H4 (cell line): Measurements from ENCODE around the gene HUS1B. TPM values are rescaled to one million over a fixed set of nuclear protein-coding genes. Genes with fewer than 3 reads are reported as not detected.
"Not testable (repeated sequence)": the region's sequence is repeated elsewhere in the genome, so short reads cannot be mapped to it uniquely, and the experiment has no call there.

Experiments
- DNase-seq: peaks from one replicate; pipeline ENCODE4 v3.0.0-alpha.2; 2015; ENCODE audit warnings: low spot score
- total RNA-seq: library from RNA; depleted of rRNA; stranded (reverse); fragments of >200 nt; shearing (Covaris generic); gene quantifications from 2 replicates; pipeline ENCODE4 v1.2.3, GENCODE V29; 2014; rRNA removed

The HUS1B gene
- total RNA-seq, result 2.1 TPM in 1 of 2 replicates, not detected in the other

DNA sequence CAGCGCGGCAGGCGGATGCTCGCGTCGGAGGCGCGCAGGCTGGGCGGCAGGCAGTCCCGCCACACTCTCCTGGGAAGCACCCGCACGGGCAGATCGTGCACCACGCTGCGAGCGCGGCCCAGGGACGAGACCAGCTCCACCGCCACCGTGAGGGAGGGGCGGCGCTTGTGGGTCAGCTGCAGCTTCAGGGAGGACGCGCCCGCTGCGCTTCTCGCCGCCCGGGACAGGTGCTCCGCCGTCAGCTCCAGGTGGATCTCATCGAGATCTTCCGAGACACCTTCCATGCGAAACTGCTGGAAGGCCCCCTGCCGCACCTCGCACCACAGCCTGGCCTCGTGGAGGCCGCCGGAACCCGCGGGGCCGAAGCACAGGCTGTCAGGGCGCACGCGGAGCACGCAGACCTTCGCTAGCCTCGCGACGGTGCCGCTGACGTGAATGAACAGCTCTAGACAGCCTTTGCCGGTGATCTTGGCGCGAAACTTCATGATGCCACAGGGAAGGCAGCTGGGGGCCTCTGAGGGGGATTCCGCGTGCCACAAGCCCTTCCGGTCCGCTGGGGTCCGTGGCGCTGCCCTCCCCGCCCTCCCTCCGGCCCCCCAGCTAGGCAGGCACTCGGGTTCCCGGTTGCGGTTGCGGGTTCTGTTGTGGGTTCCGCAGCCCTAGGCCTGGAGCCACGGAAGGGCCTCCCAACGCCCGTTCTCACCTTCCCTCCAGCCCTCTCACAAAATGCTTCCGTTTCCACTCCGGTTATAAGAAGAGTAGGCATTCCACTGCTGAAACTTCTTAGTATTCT is at the start of gene HUS1B:
HUS1B (minus strand) TSS at position 641 of the 793 bp plus-strand sequence; CDS start at position 485, 156 bp downstream.
- no peak for DNase-seq

DNA sequence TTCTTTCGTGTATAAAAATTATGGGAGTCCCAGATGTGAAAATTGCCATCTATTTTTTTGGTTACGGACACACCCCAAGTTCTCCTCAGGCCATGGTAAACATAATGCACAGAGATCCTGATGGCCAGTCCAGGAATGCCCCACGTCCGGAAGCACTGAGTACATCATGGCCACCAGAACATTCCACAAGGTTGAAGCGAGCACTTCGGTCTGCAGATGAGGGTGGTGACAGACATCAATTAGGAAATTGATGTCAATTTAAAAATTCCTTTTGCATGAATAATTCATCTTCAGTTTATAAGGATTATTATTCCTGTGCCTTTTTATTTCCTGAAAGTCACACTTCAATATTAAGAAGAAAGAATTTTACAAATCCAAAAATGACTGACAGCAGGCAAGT is 49.2 kb upstream of the HUS1B start:
- DNase-seq, result no peak

DNA sequence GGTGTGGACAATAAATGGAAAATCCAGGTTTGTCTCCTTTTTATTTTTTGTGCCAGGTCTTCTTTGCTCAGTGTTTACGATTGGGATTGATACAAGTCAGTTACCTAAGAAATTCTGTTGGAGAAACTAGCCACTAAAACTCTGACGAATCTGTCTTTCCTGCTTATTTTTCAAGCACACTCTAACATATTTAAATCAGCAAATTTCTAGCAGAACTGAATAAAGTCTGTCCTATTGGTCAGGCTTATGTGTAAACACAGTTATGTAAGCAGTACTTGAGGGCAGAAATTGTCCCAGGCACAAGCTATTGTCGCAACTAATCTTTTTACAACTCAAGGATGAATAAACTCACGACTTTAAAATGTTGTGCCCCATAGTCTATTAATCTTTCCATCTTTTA is 48.1 kb upstream of the HUS1B start:
- DNase-seq, result peak; percentile 54

DNA sequence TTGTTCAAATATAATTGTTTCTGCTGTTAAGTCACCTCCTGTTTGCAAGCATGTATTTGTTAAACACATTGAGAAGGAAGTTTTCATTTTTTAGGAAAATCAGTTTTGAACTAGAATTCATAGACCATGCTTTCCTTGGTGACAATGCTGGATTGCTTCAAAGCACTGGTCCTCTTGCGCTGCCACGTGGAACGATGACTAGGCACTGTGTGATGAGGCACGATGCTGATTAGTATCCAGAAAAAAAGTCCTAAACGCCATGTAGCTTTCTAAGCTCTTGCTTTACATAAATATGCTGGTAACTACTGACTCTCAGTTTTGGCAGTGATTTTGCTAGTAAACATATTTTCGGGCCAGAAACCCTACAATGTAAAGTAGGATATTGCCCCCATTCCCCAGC is 47.1 kb upstream of the HUS1B start:
- peak; percentile 65 for DNase-seq

DNA sequence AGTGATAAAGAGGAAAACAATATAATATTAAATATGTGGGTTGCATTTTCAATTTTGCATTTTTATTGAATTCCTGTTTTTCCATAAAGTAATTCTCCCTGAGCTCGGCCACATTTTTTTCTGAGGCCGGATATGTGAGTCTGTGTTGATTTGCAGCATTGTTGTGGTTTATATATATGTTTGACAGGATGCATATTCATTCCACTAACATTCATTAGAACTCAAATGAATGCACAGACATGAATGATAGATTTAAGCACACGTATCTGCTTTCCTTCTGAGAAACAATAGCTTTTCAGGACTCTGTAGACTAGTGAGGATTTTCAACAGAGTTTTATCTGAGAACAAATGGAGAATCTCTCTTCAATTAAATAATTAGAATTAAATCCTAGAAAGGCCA is 46.7 kb upstream of the HUS1B start:
- DNase-seq, result no peak

DNA sequence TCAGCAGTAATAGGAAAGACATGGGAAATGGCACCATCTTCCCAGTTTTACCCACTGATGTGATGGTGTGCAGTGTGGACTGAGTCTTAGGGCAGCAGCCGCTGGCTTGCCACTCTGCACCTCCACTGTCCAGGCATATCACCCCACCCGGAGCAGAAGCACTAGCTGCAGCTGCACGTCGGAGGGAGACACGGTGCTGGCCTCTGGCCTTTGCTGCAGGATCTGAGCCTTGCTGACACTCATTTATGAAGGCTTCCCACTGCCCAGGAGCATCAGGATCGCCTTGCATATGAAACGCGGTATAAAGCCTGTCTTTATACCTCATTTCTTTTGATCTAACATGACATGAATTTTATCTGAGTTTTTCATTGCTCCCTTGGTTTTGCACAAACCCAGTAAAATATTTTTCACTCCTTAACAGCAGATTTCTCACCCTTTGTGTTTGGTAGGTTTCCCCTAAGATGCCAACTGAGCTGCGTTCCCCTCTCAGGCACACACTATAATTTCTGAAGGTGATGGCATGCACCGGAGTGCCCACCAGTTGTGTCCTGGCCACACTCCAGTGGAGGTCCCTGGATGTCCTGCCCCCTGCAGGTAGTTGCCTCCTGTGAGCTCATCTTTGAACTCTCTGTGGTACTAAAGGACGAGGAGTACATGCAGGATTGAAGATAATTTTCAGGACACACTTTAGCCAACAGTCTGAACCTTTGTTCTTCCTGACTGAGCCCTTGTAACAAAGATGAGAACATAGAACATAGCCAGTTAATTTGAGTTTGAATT is 45.0 kb upstream of the HUS1B start:
- no peak for DNase-seq

DNA sequence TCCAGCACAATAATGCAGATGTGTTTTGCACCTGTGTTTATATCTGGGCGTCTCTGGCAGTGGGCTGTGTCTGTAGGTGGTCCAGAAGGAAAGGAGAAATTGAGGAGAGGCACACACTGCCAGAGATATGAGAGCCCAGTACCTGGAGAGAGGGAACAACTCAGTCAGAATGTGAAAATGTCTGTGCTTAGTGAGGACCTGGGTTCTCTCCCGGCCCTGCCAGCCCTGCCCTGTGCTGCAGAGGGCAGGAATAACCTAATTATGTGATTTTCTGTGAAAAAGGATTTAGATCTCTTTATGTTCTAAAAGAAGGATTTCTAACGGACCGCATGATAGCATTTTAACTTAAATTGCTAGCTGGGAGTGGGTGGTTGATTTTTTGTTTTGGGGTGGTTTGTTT is 44.3 kb upstream of the HUS1B start:
- DNase-seq, result no peak

DNA sequence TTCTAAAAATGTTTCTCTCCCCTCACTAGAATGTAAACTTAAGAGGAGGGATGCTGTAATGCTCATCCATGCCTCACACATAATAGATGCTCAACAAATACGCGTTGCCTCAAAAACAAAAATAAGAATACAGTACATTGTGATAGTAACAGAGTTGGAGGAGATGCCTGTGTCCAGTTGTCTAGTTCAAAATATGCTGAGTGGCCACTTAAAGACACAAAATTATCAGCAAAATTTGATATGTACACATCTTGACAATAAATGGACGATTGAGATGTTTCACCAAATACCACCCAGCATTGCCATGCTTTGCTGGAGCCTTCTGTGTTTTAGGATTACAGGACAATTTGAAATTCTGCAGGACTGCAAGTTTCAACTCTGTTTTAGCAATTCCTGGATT is 43.6 kb upstream of the HUS1B start:
- no peak for DNase-seq

DNA sequence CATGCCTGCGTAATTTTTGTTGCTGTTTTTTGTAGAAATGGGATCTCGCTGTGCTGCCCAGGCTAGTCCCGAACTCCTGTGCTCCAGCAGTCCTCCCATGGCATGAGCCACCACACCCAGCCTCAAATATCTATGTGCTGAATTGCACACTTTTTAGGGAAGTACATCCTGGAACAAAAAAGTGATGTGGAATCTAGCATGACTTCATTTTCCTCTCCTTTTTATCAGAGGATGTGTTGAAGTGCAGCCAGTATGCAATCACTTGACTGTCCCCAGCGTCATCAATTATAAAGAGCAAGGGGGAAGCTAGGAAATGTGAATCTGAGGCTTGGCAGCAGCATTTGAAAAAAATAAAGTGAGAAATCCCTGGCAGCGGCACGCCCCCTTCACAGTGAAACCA is 42.4 kb upstream of the HUS1B start:
- DNase-seq, result no peak

DNA sequence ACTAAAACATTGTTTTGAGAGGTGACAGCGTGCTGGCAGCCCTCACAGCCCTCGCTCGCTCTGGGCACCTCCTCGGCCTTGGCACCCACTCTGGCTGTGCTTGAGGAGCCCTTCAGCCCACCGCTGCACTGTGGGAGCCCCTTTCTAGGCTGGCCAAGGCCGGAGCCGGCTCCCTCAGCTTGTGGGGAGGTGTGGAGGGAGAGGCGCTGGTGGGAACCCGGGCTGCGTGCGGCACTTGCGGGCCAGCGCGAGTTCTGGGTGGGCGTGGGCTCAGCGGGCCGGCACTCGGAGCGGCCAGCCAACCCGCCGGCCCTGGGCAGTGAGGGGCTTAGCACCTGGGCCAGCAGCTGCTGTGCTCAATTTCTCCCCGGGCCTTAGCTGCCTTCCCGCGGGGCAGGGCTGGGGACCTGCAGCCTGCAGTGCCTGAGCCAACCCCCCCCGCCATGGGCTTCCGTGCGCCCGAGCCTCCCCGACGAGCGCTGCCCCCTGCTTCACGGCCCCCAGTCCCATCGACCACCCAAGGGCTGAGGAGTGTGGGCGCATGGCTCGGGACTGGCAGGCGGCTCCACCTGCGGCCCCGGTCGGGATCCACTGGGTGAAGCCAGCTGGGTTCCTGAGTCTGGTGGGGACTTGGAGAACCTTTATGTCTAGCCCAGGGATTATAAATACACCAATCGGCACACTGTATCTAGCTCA is 37.7 kb upstream of the HUS1B start:
- not testable (repeated sequence) for DNase-seq

DNA sequence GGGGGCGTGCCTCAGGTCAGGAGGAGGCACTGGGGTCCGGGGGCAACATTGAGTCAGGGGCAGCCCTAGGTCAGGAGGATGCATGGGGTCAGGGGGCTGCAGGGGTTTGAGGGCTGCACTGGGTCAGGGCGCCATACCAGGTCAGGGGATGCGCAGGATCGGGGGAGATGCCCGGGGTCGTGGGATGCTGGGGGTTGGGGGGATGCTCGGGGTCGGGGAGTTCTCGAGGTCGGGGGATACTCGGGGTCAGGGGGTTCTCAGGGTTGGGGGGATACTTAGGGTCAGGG is 36.8 kb upstream of the HUS1B start:
- DNase-seq, result no peak

DNA sequence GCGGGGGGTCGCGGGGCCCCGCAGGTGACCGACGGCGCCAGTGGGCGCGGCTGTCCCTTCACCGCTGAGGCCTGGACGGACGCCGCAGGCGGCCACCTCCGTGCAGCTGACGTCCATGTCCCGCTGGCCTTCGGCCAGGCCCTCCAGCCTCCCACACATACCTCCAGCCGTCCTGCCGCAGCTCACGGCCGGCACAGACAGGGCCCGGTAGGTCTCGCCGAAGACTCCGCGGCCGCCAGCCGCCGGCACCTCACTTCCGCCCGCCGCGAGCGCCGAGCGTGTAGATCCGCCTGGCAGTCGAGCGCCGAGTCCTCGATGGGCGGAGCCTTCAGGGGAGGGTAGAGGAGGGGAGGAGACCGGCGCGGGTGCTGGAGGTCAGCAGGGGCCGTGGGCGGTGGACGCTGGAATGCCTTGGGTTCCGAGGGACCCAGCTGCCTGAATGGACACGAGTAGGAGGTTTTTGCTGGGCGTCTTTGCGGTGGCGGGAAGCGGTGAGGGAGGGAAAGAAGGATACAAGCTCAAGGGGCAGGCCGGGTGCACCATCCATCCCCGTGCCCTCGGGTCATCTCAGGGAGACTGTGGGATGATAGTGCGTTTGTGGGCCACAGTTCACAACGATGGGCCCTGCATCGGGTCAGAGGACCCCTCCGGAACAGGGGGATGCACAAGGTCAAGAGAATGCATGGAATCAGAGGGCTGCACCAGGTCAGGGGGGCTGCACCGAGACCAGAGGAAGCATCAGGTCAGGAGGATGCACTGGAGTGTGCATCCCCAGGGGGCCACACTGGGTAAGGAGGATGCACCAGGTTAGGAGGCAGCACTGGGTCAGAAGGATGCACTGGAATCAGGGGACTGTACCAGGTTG is 36.2 kb upstream of the HUS1B start, which contains the start of gene EXOC2:
EXOC2 (minus strand) TSS at position 282 of the 865 bp plus-strand sequence. CDS start 55,321 bp downstream, outside the sequence.
- peak; percentile 84 for DNase-seq

DNA sequence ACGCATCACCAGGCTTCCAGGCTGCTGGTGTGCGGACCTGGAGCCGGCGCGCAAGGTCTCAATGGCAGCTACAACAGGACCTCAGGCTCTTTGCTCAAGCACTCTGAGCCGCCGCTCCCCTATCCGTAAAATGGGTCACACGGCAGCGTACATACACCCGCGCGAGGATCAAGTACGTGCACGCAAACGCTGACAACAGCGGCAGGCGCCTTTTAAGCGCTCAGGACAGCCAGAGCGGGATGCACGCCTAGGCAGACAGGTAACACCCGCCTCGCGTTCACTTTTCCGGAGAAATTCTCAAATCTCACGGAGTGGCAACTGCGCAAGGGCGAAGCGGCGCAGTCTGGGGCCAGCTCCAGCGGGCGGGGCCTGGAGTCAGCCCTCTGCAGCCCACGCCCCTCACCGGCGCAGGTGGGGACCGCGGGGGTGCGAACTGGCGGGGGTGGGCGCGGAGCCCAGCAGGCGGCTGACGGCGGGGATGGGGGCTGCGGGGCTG is 35.5 kb upstream of the HUS1B start:
- peak; percentile 60 for DNase-seq

DNA sequence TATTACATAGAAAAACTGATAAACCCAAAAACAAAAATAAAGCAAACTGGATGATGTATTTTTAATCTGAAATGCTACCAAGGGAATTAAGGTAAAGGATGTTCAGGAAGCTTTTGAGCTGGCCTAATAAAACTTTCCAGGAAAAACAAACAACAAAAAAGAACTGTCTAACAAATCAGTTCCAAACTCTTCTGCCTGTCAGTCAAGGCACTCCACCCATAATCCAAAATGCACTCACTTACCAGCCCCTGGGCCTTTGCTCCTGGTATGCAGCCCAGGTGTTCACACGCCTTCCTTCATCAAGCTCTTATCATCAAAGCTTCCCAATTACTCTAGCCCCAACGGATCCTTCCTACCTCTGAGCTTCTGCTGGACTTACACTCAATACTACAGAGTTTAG is 32.3 kb upstream of the HUS1B start:
- DNase-seq, result no peak

DNA sequence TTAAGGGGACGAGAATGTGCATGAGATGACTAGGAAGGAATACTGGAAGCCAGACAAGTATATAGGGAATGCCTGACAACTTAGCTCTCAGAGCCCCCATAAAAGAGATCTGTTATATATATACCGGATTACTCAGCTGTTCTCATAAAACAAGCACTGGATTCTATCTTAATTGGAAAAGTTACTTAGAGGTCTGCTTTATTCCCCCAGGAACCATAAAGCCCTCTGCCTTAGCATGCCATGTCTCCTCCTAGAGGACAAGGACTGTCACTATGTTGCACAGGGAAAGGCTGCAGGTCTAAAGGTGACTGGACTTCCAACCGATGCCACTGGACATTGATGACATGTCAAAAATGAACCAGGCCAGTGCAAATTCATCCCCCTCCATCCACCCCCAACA is 29.6 kb upstream of the HUS1B start:
- peak; percentile 64 for DNase-seq

DNA sequence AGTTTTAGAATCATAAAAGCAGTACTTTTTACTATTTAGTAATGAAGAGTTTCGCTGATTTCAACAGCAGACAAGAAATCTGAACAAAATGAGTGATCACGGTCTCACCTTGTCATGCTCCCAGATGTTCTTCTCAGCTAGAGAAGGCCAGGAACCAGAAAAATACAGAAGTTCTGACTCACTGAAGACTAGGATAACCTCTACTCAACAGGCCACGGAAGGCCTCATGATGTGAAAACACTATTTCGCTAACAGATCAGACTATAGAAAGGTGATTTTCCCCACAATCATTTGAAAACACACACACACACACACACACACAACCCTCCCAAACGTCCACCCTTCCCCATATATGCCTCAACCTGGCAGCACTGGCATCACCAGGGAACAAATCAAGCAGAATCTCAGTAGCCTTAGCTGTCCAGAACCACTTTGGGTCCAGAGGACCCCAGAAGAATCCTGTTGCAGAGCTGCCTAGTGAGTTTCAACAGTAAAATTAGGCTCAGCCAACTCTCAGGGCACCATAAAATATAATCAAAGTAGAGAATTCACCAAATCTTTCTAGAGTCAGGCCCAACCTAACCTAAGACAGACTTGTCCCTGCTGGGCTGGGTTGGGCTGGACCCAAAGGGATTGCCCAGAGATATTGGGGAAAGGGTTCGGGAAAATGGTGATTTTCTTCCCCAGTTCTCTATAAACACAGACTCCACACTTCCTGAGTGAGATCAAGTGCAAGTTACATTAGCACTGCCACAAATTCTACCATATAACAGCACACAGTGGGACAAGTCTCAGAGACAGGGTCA is 28.1 kb upstream of the HUS1B start:
- DNase-seq, result peak; percentile 60

DNA sequence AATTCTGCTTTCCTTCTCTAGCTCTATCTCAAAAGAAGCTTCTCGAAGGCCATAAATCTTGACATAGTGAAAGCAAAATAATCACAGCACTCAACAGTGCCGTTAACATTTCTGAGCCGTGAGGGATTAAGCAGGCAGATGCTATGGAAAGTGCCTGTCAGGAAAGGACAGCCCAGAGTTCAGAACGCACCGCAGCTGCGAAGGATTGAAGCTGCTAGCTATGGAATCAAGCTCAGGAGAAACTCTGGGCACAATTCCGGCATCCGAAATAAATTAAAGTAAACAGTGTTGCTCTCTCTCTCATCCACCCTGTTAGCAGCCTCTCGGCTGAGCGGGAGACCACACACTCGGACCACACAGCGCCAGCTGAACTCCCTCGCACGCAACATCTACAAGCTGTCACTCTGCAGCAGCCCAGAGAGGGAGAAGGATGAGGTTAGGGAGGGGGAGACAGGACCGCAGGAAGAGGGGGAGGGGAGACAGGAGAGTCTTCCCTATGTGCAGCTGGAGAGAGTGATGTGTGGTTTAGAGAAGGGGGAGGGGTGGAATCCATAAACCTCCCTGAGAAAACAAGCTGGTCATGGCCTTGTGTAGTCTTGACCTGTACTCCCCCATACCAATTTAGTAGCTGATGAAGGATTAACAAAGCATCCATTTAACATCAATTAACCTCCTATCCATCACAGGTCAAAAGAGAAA is 27.0 kb upstream of the HUS1B start:
- peak; percentile 99 for DNase-seq

DNA sequence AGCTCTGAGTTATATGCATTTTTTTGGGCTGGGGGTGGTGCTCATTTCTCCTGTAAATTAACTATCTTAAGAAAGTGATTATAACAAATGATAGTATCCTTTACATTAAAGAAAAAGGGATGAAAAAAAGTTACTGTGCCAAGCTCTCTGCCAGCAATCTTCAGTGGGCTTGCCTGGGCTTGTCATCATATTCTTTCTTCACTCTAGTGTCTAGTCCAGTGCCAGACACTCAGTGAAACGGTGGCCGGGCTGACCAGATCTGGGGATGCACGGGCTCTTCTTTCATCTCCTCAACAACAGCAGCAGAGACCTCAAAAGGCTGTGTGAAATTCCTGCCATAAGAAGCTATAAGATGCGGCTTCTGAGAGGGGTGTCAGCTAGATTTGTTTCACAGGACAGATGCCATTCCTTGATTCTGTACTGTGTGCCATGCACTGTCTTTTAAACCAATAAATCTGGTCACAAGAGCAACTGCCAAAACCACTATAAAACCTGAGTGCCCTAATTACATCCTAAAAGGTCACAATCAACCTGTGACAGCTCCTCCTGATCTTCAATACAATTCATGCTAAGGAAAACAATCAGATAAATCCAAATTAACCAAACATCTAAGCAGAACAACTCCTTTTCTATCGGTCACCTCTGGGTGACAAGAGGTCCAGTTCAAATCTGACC is 23.9 kb upstream of the HUS1B start:
- DNase-seq, result no peak

DNA sequence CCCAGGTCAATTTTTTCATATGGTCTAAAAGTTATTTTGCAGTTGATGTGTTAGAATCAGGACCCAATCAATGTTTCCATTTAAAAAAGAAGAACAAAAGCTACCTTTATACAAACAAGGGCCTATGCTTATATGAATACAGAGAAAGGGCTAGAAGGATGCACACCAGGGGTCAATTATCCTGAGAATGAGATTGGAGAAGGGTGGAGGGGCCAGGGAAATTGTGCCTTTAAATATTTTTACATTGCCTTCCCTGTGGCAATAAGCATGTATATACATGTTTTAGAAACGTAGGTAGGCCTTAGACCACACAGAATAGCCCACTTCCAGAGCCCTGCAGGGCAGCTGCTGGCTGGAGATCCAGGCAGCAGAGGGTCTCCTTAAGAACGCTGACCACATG is 23.4 kb upstream of the HUS1B start:
- no peak for DNase-seq
